NCI-H187 (cell line): Measurements from ENCODE around the gene TMEM42.
A peak's percentile ranks its signal among the peaks of the same experiment; 100 is the strongest.

Experiments
- DNase-seq, 2 experiments: peaks; one replicate each; lab custom pipeline; 2025; lab: John Stamatoyannopoulos, UW

TMEM42 gene

DNA sequence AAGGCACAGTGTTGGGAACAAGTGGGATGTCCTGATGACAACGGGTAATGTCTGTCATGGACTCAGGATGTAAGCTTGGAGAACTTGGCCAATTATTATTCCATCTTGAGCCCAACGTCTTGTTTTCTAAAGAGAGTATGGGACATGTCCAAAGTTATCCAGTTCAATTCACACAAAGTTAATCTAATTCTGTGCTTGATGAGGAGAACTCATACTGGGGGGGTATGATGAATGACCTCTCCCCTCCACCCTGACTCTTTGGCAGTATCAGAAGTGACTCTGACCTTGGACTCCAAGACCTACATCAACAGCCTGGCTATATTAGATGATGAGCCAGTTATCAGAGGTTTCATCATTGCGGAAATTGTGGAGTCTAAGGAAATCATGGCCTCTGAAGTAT lies 49.0 kb downstream of the TMEM42 start:
- no peak for DNase-seq

DNA sequence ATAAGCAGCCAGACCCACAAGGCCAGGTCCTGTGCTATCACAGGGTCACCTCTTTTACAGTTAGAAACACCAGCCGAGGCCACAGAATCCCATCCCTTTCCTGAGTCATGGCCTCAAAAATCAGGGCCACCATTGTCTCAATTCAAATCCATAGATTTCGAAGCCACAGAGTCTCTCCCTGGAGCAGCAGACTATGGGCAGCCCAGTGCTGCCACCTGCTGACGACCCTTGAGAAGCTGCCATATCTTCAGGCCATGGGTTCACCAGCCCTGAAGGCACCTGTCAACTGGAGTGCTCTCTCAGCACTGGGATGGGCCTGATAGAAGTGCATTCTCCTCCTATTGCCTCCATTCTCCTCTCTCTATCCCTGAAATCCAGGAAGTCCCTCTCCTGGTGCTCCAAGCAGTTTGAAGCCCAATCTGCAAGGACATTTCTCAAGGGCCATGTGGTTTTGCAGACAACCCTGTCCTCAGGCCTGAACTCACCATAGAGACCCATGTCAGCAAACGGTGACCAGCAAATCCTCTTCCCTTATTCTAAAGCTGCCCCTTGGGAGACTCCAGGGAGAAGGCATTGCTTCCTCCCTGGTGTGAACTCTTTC lies 52.3 kb downstream of the TMEM42 start:
- DNase-seq: peak; percentile 22 to 26

DNA sequence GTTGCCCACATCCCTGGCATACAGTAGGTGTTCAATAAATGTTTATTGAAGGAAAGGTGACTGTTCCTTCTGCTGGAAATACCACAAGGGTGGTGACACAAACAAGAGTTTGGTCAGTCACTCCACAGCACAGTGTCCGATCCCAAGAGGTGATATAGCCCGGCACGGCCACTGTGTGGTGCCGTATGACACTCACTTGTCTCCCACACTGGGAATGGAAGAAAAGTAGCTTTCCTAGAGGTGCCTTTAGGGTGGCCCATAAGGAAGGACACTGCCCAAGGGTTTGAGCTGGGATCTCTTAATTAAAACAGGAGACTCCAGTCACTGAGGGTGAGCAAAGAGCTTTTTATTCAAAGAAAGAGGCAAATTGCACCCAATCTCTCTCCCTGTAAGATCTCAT lies 53.2 kb downstream of the TMEM42 start:
- DNase-seq: no peak
